ENCODE results near the gene ZMYND10. TPM values are rescaled to one million over a fixed set of nuclear protein-coding genes. Genes with fewer than 3 reads are reported as not detected.

Gene ZMYND10
- total RNA-seq, 1 experiment from 2014 or later, result 1.3 TPM

- Histone ChIP-seq H3K27ac (ENCODE audit: low read length) (peak overlapping the region; percentile 22; the same call in 1 of the 2 replicates), H3K36me3 (ENCODE audit: insufficient read depth, low read length) (peaks cover 3% of the 10 kb centered on the region; the same call in 1 of the 2 replicates), H3K27me3 (ENCODE audit: low read length) (no peaks in the 10 kb centered on the region), H3K9ac (ENCODE audit: low read length) (peak overlapping the region; percentile 88), H2AFZ (ENCODE audit: low read length) (peak overlapping the region; percentile 34), H3K9me2 (replicated peaks; ENCODE audit: insufficient read depth, low read length) (no peaks in the 10 kb centered on the region), H3K9me3 (ENCODE audit: low read length) (no peaks in the 10 kb centered on the region), H3K79me2 (ENCODE audit: low read length) (peaks cover 26% of the 10 kb centered on the region), H3K4me2 (ENCODE audit: low read depth, low read length, poor library complexity, severe bottlenecking) (peak overlapping the region; percentile 99), H3K4me3 (ENCODE audit: low read length) (peak overlapping the region; percentile 85), H4K20me1 (ENCODE audit: insufficient read depth, low read depth, low read length) (no peaks in the 10 kb centered on the region; the same call in 1 of the 2 replicates), H3K4me1 (ENCODE audit: low read length) (peaks cover 35% of the 10 kb centered on the region)
- no peak for DNase-seq
Observed at GRCh38 chr3:50350213-50350526, 4.6 kb upstream of the ZMYND10 start.

GRCh38 chr3:50347187-50347813 is 1.8 kb upstream of the ZMYND10 start:
- Histone ChIP-seq H3K79me2 (ENCODE audit: low read length) (peaks cover 24% of the 10 kb centered on the region), H3K9me3 (ENCODE audit: low read length) (no peaks in the 10 kb centered on the region), H3K9me2 (replicated peaks; ENCODE audit: insufficient read depth, low read length) (no peaks in the 10 kb centered on the region), H3K27me3 (ENCODE audit: low read length) (no peaks in the 10 kb centered on the region), H2AFZ (ENCODE audit: low read length) (no peak overlapping the region), H3K4me2 (ENCODE audit: low read depth, low read length, poor library complexity, severe bottlenecking) (no peak overlapping the region), H3K4me1 (ENCODE audit: low read length) (peaks cover 35% of the 10 kb centered on the region), H3K27ac (ENCODE audit: low read length) (no peak overlapping the region), H3K4me3 (ENCODE audit: low read length) (no peak overlapping the region), H3K9ac (ENCODE audit: low read length) (no peak overlapping the region), H3K36me3 (ENCODE audit: insufficient read depth, low read length) (no peaks in the 10 kb centered on the region), H4K20me1 (ENCODE audit: insufficient read depth, low read depth, low read length) (no peaks in the 10 kb centered on the region)
- peak; percentile 93 for DNase-seq

GRCh38 chr3:50345008-50345407 is 524 bp downstream of the ZMYND10 start:
- peaks cover 15% of the 10 kb centered on the region for H3K79me2 ChIP-seq (ENCODE audit: low read length)
- H3K9ac ChIP-seq (ENCODE audit: low read length), result no peak overlapping the region
- H2AFZ ChIP-seq (ENCODE audit: low read length), result no peak overlapping the region
- no peak overlapping the region for H3K4me2 ChIP-seq (ENCODE audit: low read depth, low read length, poor library complexity, severe bottlenecking)
- H3K27ac ChIP-seq (ENCODE audit: low read length), result no peak overlapping the region
- H3K27me3 ChIP-seq (ENCODE audit: low read length), result no peaks in the 10 kb centered on the region
- DNase-seq, result no peak
- no peaks in the 10 kb centered on the region for H3K9me2 ChIP-seq (replicated peaks; ENCODE audit: insufficient read depth, low read length)
- no peaks in the 10 kb centered on the region for H3K36me3 ChIP-seq (ENCODE audit: insufficient read depth, low read length)
- no peaks in the 10 kb centered on the region for H3K9me3 ChIP-seq (ENCODE audit: low read length)
- no peak overlapping the region for H3K4me3 ChIP-seq (ENCODE audit: low read length)
- H3K4me1 ChIP-seq (ENCODE audit: low read length), result peaks cover 38% of the 10 kb centered on the region
- no peaks in the 10 kb centered on the region for H4K20me1 ChIP-seq (ENCODE audit: insufficient read depth, low read depth, low read length)

- H3K9me3 ChIP-seq (ENCODE audit: low read length), result no peaks in the 10 kb centered on the region
- peaks cover 23% of the 10 kb centered on the region for H3K79me2 ChIP-seq (ENCODE audit: low read length)
- H3K27me3 ChIP-seq (ENCODE audit: low read length), result no peaks in the 10 kb centered on the region
- H2AFZ ChIP-seq (ENCODE audit: low read length), result no peak overlapping the region
- H3K27ac ChIP-seq (ENCODE audit: low read length), result no peak overlapping the region
- no peak overlapping the region for H3K4me2 ChIP-seq (ENCODE audit: low read depth, low read length, poor library complexity, severe bottlenecking)
- H3K9ac ChIP-seq (ENCODE audit: low read length), result no peak overlapping the region
- peaks cover 43% of the 10 kb centered on the region for H3K4me1 ChIP-seq (ENCODE audit: low read length)
- H4K20me1 ChIP-seq (ENCODE audit: insufficient read depth, low read depth, low read length), result no peaks in the 10 kb centered on the region
- DNase-seq, result no peak
- no peaks in the 10 kb centered on the region for H3K36me3 ChIP-seq (ENCODE audit: insufficient read depth, low read length)
- no peak overlapping the region for H3K4me3 ChIP-seq (ENCODE audit: low read length)
- H3K9me2 ChIP-seq (replicated peaks; ENCODE audit: insufficient read depth, low read length), result no peaks in the 10 kb centered on the region
Observed at GRCh38 chr3:50342813-50343633, 2.5 kb downstream of the ZMYND10 start.

- H3K9ac ChIP-seq (ENCODE audit: low read length), result peak overlapping the region; percentile 99
- no peaks in the 10 kb centered on the region for H3K36me3 ChIP-seq (ENCODE audit: insufficient read depth, low read length)
- H3K4me1 ChIP-seq (ENCODE audit: low read length), result peaks cover 48% of the 10 kb centered on the region
- no peaks in the 10 kb centered on the region for H3K9me2 ChIP-seq (replicated peaks; ENCODE audit: insufficient read depth, low read length)
- H2AFZ ChIP-seq (ENCODE audit: low read length), result no peak overlapping the region
- peaks cover 29% of the 10 kb centered on the region for H3K79me2 ChIP-seq (ENCODE audit: low read length)
- H3K4me3 ChIP-seq (ENCODE audit: low read length), result no peak overlapping the region
- H4K20me1 ChIP-seq (ENCODE audit: insufficient read depth, low read depth, low read length), result no peaks in the 10 kb centered on the region
- H3K27me3 ChIP-seq (ENCODE audit: low read length), result no peaks in the 10 kb centered on the region
- H3K9me3 ChIP-seq (ENCODE audit: low read length), result no peaks in the 10 kb centered on the region
- no peak for DNase-seq
- peak overlapping the region; percentile 97 for H3K4me2 ChIP-seq (ENCODE audit: low read depth, low read length, poor library complexity, severe bottlenecking)
- H3K27ac ChIP-seq (ENCODE audit: low read length), result no peak overlapping the region
Observed at GRCh38 chr3:50341996-50342650, 3.4 kb downstream of the ZMYND10 start.

GRCh38 chr3:50341537-50341936 is 4.0 kb downstream of the ZMYND10 start:
- no peak for DNase-seq
- H3K4me2 ChIP-seq (ENCODE audit: low read depth, low read length, poor library complexity, severe bottlenecking), result peak overlapping the region; percentile 97

GRCh38 chr3:50340448-50341329 is 4.8 kb downstream of the ZMYND10 start, which contains the start of gene RASSF1:
RASSF1 (minus strand) TSS chr3:50340836; CDS start chr3:50340805, 31 bp downstream.
- DNase-seq, result peak; percentile 91
- Histone ChIP-seq H2AFZ (ENCODE audit: low read length) (no peak within 1 kb of the TSS; the same call in 1 of the 2 replicates), H3K79me2 (ENCODE audit: low read length) (peaks cover 44% of the 10 kb centered on the region), H3K27ac (ENCODE audit: low read length) (peak within 1 kb of the TSS; percentile 91), H3K4me1 (ENCODE audit: low read length) (peaks cover 54% of the 10 kb centered on the region), H3K9me2 (replicated peaks; ENCODE audit: insufficient read depth, low read length) (no peaks in the 10 kb centered on the region), H3K27me3 (ENCODE audit: low read length) (no peaks in the 10 kb centered on the region), H3K4me3 (ENCODE audit: low read length) (peak within 1 kb of the TSS; percentile 95), H3K9ac (ENCODE audit: low read length) (peak within 1 kb of the TSS; percentile 99), H4K20me1 (ENCODE audit: insufficient read depth, low read depth, low read length) (peaks cover 9% of the 10 kb centered on the region; the same call in 1 of the 2 replicates), H3K9me3 (ENCODE audit: low read length) (no peaks in the 10 kb centered on the region), H3K4me2 (ENCODE audit: low read depth, low read length, poor library complexity, severe bottlenecking) (peak within 1 kb of the TSS; percentile 97), H3K36me3 (ENCODE audit: insufficient read depth, low read length) (peaks cover 10% of the 10 kb centered on the region; the same call in 1 of the 2 replicates)

More at GRCh38 chr3:50341537-50341936, 4.0 kb downstream of the ZMYND10 start:
- peak overlapping the region; percentile 91; the same call in 1 of the 2 replicates for H3K27ac ChIP-seq (ENCODE audit: low read length)
- H3K4me1 ChIP-seq (ENCODE audit: low read length), result peaks cover 48% of the 10 kb centered on the region
- peaks cover 2% of the 10 kb centered on the region; the same call in 1 of the 2 replicates for H3K36me3 ChIP-seq (ENCODE audit: insufficient read depth, low read length)
- no peaks in the 10 kb centered on the region for H3K27me3 ChIP-seq (ENCODE audit: low read length)
- H3K9me2 ChIP-seq (replicated peaks; ENCODE audit: insufficient read depth, low read length), result no peaks in the 10 kb centered on the region
- H3K9ac ChIP-seq (ENCODE audit: low read length), result peak overlapping the region; percentile 99
- H3K4me3 ChIP-seq (ENCODE audit: low read length), result peak overlapping the region; percentile 95
- no peaks in the 10 kb centered on the region for H3K9me3 ChIP-seq (ENCODE audit: low read length)
- H3K79me2 ChIP-seq (ENCODE audit: low read length), result peaks cover 35% of the 10 kb centered on the region
- peaks cover 3% of the 10 kb centered on the region; the same call in 1 of the 2 replicates for H4K20me1 ChIP-seq (ENCODE audit: insufficient read depth, low read depth, low read length)
- H2AFZ ChIP-seq (ENCODE audit: low read length), result no peak overlapping the region; the same call in 1 of the 2 replicates

Data from Karpas-422 (cell line).